CD4-positive, alpha-beta T cell treated with Interleukin-4 for 1 hour (primary cell): Measurements from ENCODE around the gene COX8A.

Experiments
- DNase-seq, 2 donors: peaks; one replicate each; pipeline ENCODE4 v3.0.0-alpha.2; 2020 to 2022

The COX8A gene

GRCh38 chr11:64004590-64004984 lies 30.2 kb downstream of the COX8A start:
- no peak for DNase-seq

- DNase-seq, result no peak
Measured at GRCh38 chr11:64005691-64006090, 31.3 kb downstream of the COX8A start.

- no peak for DNase-seq
Measured at GRCh38 chr11:64006398-64006797, 32.0 kb downstream of the COX8A start.

- DNase-seq, result no peak
Measured at GRCh38 chr11:64007160-64007628, 32.8 kb downstream of the COX8A start.

- peak in 1 of 2 donors; percentile 25 for DNase-seq
Measured at GRCh38 chr11:64007629-64008282, 33.3 kb downstream of the COX8A start.

GRCh38 chr11:64008283-64008913 lies 34.0 kb downstream of the COX8A start:
- no peak for DNase-seq

GRCh38 chr11:64008914-64009633 lies 34.7 kb downstream of the COX8A start:
- DNase-seq, result no peak

GRCh38 chr11:64009710-64010109 lies 35.3 kb downstream of the COX8A start:
- DNase-seq, result no peak

- no peak for DNase-seq
Measured at GRCh38 chr11:64010783-64011182, 36.4 kb downstream of the COX8A start.

GRCh38 chr11:64011371-64011770 lies 37.0 kb downstream of the COX8A start:
- no peak for DNase-seq

- DNase-seq, result no peak
Measured at GRCh38 chr11:64013141-64013896, 38.9 kb downstream of the COX8A start.

GRCh38 chr11:64014356-64014755 lies 39.9 kb downstream of the COX8A start:
- DNase-seq, result no peak

GRCh38 chr11:64015510-64015909 lies 41.1 kb downstream of the COX8A start:
- no peak for DNase-seq

- no peak for DNase-seq
Measured at GRCh38 chr11:64015935-64016845, 41.8 kb downstream of the COX8A start.

GRCh38 chr11:64017945-64018224 lies 43.5 kb downstream of the COX8A start:
- DNase-seq, result no peak

GRCh38 chr11:64018310-64018709 lies 43.9 kb downstream of the COX8A start:
- no peak for DNase-seq

GRCh38 chr11:64019106-64020037 lies 45.0 kb downstream of the COX8A start:
- no peak for DNase-seq

GRCh38 chr11:64020976-64021756 lies 46.7 kb downstream of the COX8A start:
- DNase-seq, result no peak

GRCh38 chr11:64021757-64022093 lies 47.3 kb downstream of the COX8A start:
- DNase-seq, result no peak

- no peak for DNase-seq
Measured at GRCh38 chr11:64022125-64022784, 47.8 kb downstream of the COX8A start.
